HG03103 (cell line): ENCODE data around the gene SLC30A4.
"Not testable (repeated sequence)": the region's sequence is repeated elsewhere in the genome, so short reads cannot be mapped to it uniquely, and the experiment has no call there.

ENCODE experiments used
- ATAC-seq: cut with Tn5 transposase; IDR thresholded peaks from one replicate; pipeline ENCODE4 v1.9.1; 2021; ENCODE audit warnings: low read depth; ENCODE audit not compliant: unreplicated experiment

Gene SLC30A4

GRCh38 chr15:45510758-45511280 is 11.7 kb downstream of the SLC30A4 start:
- ATAC-seq: no peak

- ATAC-seq: not testable (repeated sequence)
Observed at GRCh38 chr15:45507143-45507542, 15.4 kb downstream of the SLC30A4 start.

- no peak for ATAC-seq
Observed at GRCh38 chr15:45499426-45499825, 23.1 kb downstream of the SLC30A4 start.

- ATAC-seq: no peak
Observed at GRCh38 chr15:45498701-45499100, 23.9 kb downstream of the SLC30A4 start.

- no peak for ATAC-seq
Observed at GRCh38 chr15:45497261-45497660, 25.3 kb downstream of the SLC30A4 start.

- no peak for ATAC-seq
Observed at GRCh38 chr15:45496658-45497057, 25.9 kb downstream of the SLC30A4 start.

- no peak for ATAC-seq
Observed at GRCh38 chr15:45495588-45495987, 27.0 kb downstream of the SLC30A4 start.

GRCh38 chr15:45489690-45490238 is 32.8 kb downstream of the SLC30A4 start:
- ATAC-seq: no peak

GRCh38 chr15:45486317-45486716 is 36.2 kb downstream of the SLC30A4 start:
- no peak for ATAC-seq

GRCh38 chr15:45481135-45481534 is 41.4 kb downstream of the SLC30A4 start:
- no peak for ATAC-seq

GRCh38 chr15:45476410-45476809 is 46.1 kb downstream of the SLC30A4 start:
- no peak for ATAC-seq

- no peak for ATAC-seq
Observed at GRCh38 chr15:45474799-45475198, 47.8 kb downstream of the SLC30A4 start.

- ATAC-seq: no peak
Observed at GRCh38 chr15:45473068-45473467, 49.5 kb downstream of the SLC30A4 start.

- no peak for ATAC-seq
Observed at GRCh38 chr15:45471151-45471550, 51.4 kb downstream of the SLC30A4 start.

GRCh38 chr15:45469441-45469840 is 53.1 kb downstream of the SLC30A4 start:
- ATAC-seq: no peak

- ATAC-seq: no peak
Observed at GRCh38 chr15:45469027-45469426, 53.5 kb downstream of the SLC30A4 start.

- ATAC-seq: no peak
Observed at GRCh38 chr15:45468294-45468693, 54.3 kb downstream of the SLC30A4 start.

GRCh38 chr15:45458746-45459403 is 63.7 kb downstream of the SLC30A4 start:
- ATAC-seq: no peak

- ATAC-seq: peak; percentile 46
Observed at GRCh38 chr15:45457641-45458539, 64.7 kb downstream of the SLC30A4 start.

- no peak for ATAC-seq
Observed at GRCh38 chr15:45457220-45457619, 65.3 kb downstream of the SLC30A4 start.
